GM12891 (cell line): ENCODE measurements around the gene HMGXB3.

Source experiments
- DNase-seq: peaks from one replicate; pipeline ENCODE4 v3.0.0; 2011; ENCODE audit warnings: low spot score; ENCODE audit not compliant: insufficient read length
- FAIRE-seq: peaks from 2 replicates; lab custom pipeline; 2011; peaks lifted over from hg19 to GRCh38; lab: Jason Lieb, UNC
- PAX5 ChIP-seq: IDR thresholded peaks from 2 replicates; pipeline ENCODE4 v1.6.1; 2011; ENCODE audit warnings: low read length, moderate library complexity, mild to moderate bottlenecking; ENCODE audit not compliant: insufficient read depth, severe bottlenecking
- POLR2A ChIP-seq: IDR thresholded peaks from 2 replicates; pipeline ENCODE4 v1.6.1; 2011; ENCODE audit warnings: low read depth, low read length, control low read depth
- POLR2AphosphoS5 ChIP-seq: IDR thresholded peaks from 2 replicates; pipeline ENCODE4 v1.6.1; 2011; ENCODE audit warnings: low read depth, low read length, control low read depth
- POU2F2 ChIP-seq: IDR thresholded peaks from 2 replicates; pipeline ENCODE4 v1.6.1; 2011; ENCODE audit warnings: low read depth, mild to moderate bottlenecking, control low read depth, low read length, moderate library complexity
- SPI1 ChIP-seq: IDR thresholded peaks from 2 replicates; pipeline ENCODE4 v1.6.1; 2011; ENCODE audit warnings: low read depth, low read length, control low read depth
- TAF1 ChIP-seq: IDR thresholded peaks from 2 replicates; pipeline ENCODE4 v1.6.1; 2011; ENCODE audit warnings: low read depth, low read length, control low read depth

The HMGXB3 gene

GRCh38 chr5:150057996-150058395 lies 57.5 kb downstream of the HMGXB3 start:
- DNase-seq (no peak), FAIRE-seq (no peak)

GRCh38 chr5:150058480-150059126 lies 58.1 kb downstream of the HMGXB3 start:
- FAIRE-seq (no peak), DNase-seq (no peak)
- TF ChIP-seq SPI1 (peak; percentile 80), POLR2A (no peak), TAF1 (no peak)

More at GRCh38 chr5:150057996-150058395, 57.5 kb downstream of the HMGXB3 start:
- no peak for TF ChIP-seq SPI1
- TF ChIP-seq POLR2A: no peak
- TF ChIP-seq PAX5: no peak
- TF ChIP-seq POU2F2: no peak
- no peak for TF ChIP-seq TAF1
- TF ChIP-seq POLR2AphosphoS5: no peak

GRCh38 chr5:150059623-150060022 lies 59.1 kb downstream of the HMGXB3 start:
- FAIRE-seq (no peak), DNase-seq (no peak)
- no peak for TF ChIP-seq PAX5
- no peak for TF ChIP-seq POLR2A
- no peak for TF ChIP-seq POU2F2
- TF ChIP-seq POLR2AphosphoS5: no peak
- no peak for TF ChIP-seq SPI1
- TF ChIP-seq TAF1: no peak

GRCh38 chr5:150060471-150060870 lies 59.9 kb downstream of the HMGXB3 start:
- no peak for FAIRE-seq

GRCh38 chr5:150061538-150061995 lies 61.0 kb downstream of the HMGXB3 start:
- FAIRE-seq (no peak), DNase-seq (no peak)
- no peak for TF ChIP-seq POLR2A
- TF ChIP-seq POU2F2: no peak
- TF ChIP-seq TAF1: no peak
- no peak for TF ChIP-seq PAX5
- TF ChIP-seq SPI1: no peak
- no peak for TF ChIP-seq POLR2AphosphoS5

More at GRCh38 chr5:150060471-150060870, 59.9 kb downstream of the HMGXB3 start:
- DNase-seq: no peak
- TF ChIP-seq POLR2AphosphoS5 (no peak), POU2F2 (no peak), PAX5 (no peak), SPI1 (no peak), POLR2A (no peak), TAF1 (no peak)

- no peak for FAIRE-seq
- no peak for TF ChIP-seq POLR2A
- TF ChIP-seq SPI1: no peak
- no peak for TF ChIP-seq POU2F2
- TF ChIP-seq POLR2AphosphoS5: no peak
- no peak for TF ChIP-seq PAX5
- no peak for TF ChIP-seq TAF1
- no peak for DNase-seq
These were observed 61.8 kb downstream of the HMGXB3 start for GRCh38 chr5:150062216-150062922.

- FAIRE-seq (no peak), DNase-seq (no peak)
- TF ChIP-seq POLR2AphosphoS5: no peak
- no peak for TF ChIP-seq SPI1
- no peak for TF ChIP-seq POU2F2
- TF ChIP-seq POLR2A: no peak
- TF ChIP-seq PAX5: no peak
- no peak for TF ChIP-seq TAF1
These were observed 63.1 kb downstream of the HMGXB3 start for GRCh38 chr5:150063638-150064037.

- no peak for DNase-seq
- no peak for FAIRE-seq
- no peak for TF ChIP-seq SPI1
- TF ChIP-seq TAF1: no peak
- TF ChIP-seq POLR2AphosphoS5: no peak
- no peak for TF ChIP-seq PAX5
- TF ChIP-seq POLR2A: no peak
- TF ChIP-seq POU2F2: no peak
These were observed 64.2 kb downstream of the HMGXB3 start for GRCh38 chr5:150064681-150065220.

GRCh38 chr5:150065346-150065745 lies 64.8 kb downstream of the HMGXB3 start:
- DNase-seq (no peak), FAIRE-seq (no peak)
- TF ChIP-seq TAF1 (no peak), POLR2A (no peak), SPI1 (no peak), POLR2AphosphoS5 (no peak)

- no peak for DNase-seq
- no peak for FAIRE-seq
- TF ChIP-seq SPI1 (no peak), POLR2AphosphoS5 (no peak), POU2F2 (no peak), PAX5 (no peak), POLR2A (no peak), TAF1 (no peak)
These were observed 65.3 kb downstream of the HMGXB3 start for GRCh38 chr5:150065886-150066285.
